ENCODE measurements around the gene ANAPC10.

Gene ANAPC10

GRCh38 chr4:145108128-145108527 is 10.1 kb upstream of the ANAPC10 start:
- no peak for TF ChIP-seq CTCF (IDR thresholded peaks at IDR 0.05; ENCODE audit: low read depth, low read length)

DNA sequence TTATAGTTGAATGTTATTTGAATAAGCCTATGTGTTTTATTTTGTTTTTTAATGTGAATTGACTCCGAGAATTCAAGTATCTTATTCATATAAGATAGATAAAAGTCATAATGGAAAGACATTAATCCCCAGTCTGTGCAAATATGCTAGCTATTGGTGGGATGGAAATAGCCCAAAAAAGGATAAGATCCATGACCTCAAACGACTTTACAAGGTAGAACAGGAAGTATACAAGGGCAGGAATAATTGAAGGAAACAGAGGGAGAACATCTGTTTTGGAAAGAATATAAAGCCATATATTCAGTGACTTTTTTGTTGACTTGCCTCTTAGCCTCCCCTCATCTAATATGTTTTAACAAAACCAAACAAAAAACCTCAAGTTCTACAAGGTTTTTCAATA is 9.1 kb upstream of the ANAPC10 start:
- H3K4me3 ChIP-seq (ENCODE audit: low read depth, low read length) = no peak overlapping the region
- no peak for TF ChIP-seq CTCF (IDR thresholded peaks at IDR 0.05; ENCODE audit: low read depth, low read length)

More at GRCh38 chr4:145108128-145108527, 10.1 kb upstream of the ANAPC10 start:
- H3K4me3 ChIP-seq (ENCODE audit: low read depth, low read length) = no peak overlapping the region

DNA sequence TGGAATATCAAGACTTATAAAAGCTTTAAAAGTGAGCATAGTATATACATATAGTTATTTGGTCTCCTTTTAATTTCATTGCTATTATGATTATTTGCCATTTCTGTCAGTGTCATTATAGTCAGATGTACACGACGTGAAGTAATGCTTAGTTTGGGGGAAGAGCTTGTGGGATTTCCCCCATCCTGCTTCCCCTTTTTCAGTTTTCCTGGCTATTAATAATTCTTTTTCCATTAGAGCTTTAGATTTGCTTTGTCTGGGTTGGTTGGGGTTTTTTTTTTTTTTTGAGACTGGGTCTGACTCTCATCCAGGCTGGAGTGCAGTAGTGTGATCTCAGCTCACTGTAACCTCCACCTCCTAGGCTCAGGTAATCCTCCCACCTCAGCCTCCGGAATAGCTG is 5.5 kb upstream of the ANAPC10 start:
- no peak for TF ChIP-seq CTCF (IDR thresholded peaks at IDR 0.05; ENCODE audit: low read depth, low read length)
- no peak overlapping the region for H3K4me3 ChIP-seq (ENCODE audit: low read depth, low read length)

DNA sequence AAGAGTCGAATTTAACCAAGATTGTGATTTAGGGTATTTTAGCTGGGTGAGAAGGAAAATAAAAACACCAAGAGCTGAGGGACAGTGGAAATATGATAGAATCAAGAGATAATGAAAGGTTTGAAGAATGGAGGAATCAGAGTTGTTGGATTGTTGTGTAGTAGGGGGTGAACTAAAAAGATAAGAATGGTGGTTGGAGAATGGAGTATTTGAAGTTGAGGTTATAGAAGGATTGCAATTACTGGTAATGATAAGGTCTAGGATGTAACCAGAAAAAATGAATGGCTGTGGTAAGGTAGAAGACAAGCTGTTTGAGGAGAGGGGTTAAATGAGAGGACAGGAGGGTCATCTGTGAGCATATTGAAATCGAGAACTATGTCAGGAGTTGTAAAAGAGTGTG is 4.6 kb upstream of the ANAPC10 start:
- TF ChIP-seq CTCF (IDR thresholded peaks at IDR 0.05; ENCODE audit: low read depth, low read length) = no peak
- H3K4me3 ChIP-seq (ENCODE audit: low read depth, low read length) = no peak overlapping the region

DNA sequence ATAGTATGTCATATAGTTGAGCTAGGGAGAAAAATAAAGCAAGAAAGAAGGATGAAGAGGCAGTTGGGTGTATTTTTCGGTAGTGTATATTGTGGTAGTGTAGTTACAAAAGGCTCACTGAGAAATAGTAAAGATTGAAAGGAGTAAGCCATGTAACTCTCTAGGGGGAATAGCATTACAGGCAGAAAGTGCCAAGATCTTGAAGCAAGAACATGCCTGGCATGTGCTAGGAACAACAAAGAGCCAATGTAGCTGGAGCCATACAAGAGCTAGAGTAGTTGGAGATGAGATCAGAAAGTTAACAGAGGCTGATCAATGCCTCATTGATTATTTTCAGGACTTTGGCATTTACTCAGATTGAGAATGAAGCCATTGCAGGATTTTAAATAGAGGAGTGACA is 3.1 kb upstream of the ANAPC10 start:
- TF ChIP-seq CTCF (IDR thresholded peaks at IDR 0.05; ENCODE audit: low read depth, low read length) = no peak
- H3K4me3 ChIP-seq (ENCODE audit: low read depth, low read length) = no peak overlapping the region

GRCh38 chr4:145099653-145100052 is 1.7 kb upstream of the ANAPC10 start:
- H3K4me3 ChIP-seq (ENCODE audit: low read depth, low read length) = peak overlapping the region; percentile 88
- no peak for TF ChIP-seq CTCF (IDR thresholded peaks at IDR 0.05; ENCODE audit: low read depth, low read length)

DNA sequence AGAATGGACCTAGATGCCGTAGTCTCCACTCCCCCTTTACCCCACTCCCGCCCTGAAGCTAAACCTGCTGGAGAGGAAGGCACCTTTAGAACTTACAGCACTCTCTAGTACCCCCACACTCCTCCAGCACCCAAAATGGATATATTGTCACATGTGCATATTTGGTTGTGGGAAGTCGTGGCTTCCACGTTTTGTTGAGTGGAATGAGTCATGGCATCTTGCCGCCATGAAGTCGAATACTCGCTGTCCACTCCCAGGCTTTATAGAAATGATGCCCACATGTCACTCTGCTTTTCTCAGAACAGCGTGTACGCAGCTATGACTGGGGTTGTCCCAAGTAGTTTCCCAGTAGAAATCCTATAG is 660 bp upstream of the ANAPC10 start:
- H3K4me3 ChIP-seq (ENCODE audit: low read depth, low read length) = peak overlapping the region; percentile 88
- TF ChIP-seq CTCF (IDR thresholded peaks at IDR 0.05; ENCODE audit: low read depth, low read length) = no peak

All from WI38 (cell line).